ENCODE measurements around the gene FAF1. TPM values are rescaled to one million over a fixed set of nuclear protein-coding genes. Genes with fewer than 3 reads are reported as not detected.

FAF1 gene
- total RNA-seq, 1 donor: 49.6 TPM

DNA sequence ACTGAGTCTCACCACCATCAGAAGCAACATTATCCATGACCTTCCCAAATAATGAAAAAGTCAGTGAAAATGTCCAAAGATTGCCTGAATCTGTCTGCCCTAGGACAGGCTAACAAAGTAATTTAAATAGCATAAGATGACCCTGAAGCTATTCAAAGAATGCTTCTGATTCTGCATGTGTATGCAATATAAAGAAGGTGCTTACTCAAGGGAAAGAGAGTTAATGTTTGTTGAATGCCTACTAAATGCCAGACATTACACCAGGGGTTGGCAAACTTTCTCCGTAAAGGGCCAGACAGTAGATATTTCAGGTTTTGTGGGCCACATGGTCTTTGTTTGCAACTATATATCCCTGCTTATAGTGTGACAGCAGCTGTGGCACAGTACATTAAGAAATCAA, 314.9 kb downstream of the FAF1 start:
- no peaks in the 10 kb centered on the region for H3K27me3 ChIP-seq (ENCODE audit: insufficient read depth, low read length)
- H3K9me3 ChIP-seq (ENCODE audit: low read depth, low read length): no peaks in the 10 kb centered on the region
- H3K4me1 ChIP-seq (ENCODE audit: insufficient read depth, low read length): no peaks in the 10 kb centered on the region
- no peak overlapping the region for H3K4me3 ChIP-seq (ENCODE audit: low read length)

DNA sequence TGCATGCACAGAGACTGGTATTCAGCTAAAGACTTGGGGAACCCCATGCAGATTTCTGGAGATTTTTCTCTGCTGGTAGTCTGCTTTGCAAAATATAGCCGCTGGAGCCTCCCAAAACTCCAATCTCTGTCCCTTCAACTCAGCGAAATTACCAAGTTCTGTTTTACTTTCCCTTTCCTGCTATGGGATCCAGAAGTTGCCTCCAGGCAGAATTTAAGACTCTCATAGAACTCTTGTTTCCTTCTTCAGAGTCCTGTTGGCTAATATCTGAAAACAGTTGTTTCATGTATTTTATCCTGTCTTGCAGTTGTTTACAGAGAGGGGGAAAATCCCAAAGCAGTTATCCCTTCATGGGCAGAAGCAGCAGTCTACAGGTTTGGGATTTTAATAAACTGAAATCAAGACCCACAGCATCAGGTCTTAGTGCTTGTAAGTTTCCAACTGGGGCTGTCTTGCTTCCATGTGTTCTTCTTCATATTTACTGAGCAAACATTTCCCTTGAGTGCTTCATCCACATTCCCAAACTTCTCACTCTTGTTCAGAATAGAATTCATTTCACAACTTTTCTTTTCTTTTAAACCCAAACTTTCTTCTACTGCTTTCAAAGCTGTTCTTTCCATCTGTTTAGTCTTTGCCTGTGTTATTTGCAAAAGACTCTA, 315.5 kb downstream of the FAF1 start:
- no peaks in the 10 kb centered on the region for H3K4me1 ChIP-seq (ENCODE audit: insufficient read depth, low read length)
- H3K9me3 ChIP-seq (ENCODE audit: low read depth, low read length): no peaks in the 10 kb centered on the region

DNA sequence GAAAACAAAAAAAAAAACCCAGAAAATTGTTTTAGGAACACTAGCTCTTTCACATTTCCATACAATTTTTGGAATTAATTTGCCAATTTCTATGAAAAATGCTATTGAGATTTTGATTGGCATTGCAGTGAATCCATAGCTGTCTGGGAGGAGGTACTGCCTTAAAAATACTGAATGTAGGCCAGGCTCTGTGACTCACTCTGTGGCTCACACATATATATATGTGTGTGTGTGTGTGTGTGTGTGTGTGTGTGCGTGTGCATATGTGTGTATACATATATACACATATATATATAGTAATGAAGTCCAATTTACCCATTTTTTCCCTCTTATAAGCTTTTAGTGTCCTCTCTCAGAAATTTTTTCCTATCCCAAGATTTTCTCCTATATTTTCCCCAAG, 322.6 kb downstream of the FAF1 start:
- no peak overlapping the region for H3K4me3 ChIP-seq (ENCODE audit: low read length)
- H3K9me3 ChIP-seq (ENCODE audit: low read depth, low read length): no peaks in the 10 kb centered on the region
- no peaks in the 10 kb centered on the region for H3K4me1 ChIP-seq (ENCODE audit: insufficient read depth, low read length)
- H3K27me3 ChIP-seq (ENCODE audit: insufficient read depth, low read length): no peaks in the 10 kb centered on the region

More for the DNA sequence above, 315.5 kb downstream of the FAF1 start:
- H3K4me3 ChIP-seq (ENCODE audit: low read length): no peak overlapping the region
- H3K27me3 ChIP-seq (ENCODE audit: insufficient read depth, low read length): no peaks in the 10 kb centered on the region

DNA sequence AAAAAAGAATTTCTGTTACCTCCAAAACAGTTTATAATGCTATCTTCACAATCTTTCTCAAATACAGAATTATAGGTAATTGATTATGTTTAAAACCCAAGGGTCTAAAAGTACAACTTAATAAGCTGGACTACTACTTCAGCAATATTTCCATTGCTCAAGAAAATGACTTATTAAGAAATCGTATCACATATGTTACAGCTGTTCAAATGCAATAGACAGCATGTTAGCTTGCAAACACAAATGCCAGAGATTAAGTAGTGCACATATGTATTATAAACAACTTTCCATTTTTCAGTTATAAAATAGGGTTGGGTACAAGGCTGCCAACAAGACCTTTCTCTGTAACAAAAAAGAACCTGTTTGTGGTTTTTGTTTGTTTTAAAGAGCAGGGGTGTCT, 325.8 kb downstream of the FAF1 start:
- no peaks in the 10 kb centered on the region for H3K27me3 ChIP-seq (ENCODE audit: insufficient read depth, low read length)
- no peaks in the 10 kb centered on the region for H3K4me1 ChIP-seq (ENCODE audit: insufficient read depth, low read length)
- H3K4me3 ChIP-seq (ENCODE audit: low read length): no peak overlapping the region
- no peaks in the 10 kb centered on the region for H3K9me3 ChIP-seq (ENCODE audit: low read depth, low read length)

DNA sequence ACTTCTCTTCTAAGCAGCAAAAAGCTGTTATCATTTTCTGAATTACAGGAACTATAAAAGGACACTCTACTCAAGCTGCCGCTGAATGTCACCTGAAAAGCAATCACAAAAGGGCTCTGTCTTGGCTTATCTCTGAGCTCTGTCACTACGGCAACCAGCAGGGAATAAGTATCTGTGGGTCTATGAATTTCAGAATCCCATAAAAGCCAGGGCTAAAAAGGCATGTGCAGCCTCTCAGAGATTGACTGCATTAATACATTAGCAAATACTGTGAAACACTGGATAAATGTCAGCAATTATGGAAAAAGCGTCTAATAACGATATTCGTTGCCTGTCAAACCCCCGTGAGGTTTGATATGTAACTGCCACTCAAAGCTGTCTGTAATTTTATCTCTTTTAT, 326.6 kb downstream of the FAF1 start:
- Histone ChIP-seq H3K4me1 (ENCODE audit: insufficient read depth, low read length) (no peaks in the 10 kb centered on the region), H3K27me3 (ENCODE audit: insufficient read depth, low read length) (no peaks in the 10 kb centered on the region), H3K9me3 (ENCODE audit: low read depth, low read length) (no peaks in the 10 kb centered on the region), H3K4me3 (ENCODE audit: low read length) (no peak overlapping the region)

DNA sequence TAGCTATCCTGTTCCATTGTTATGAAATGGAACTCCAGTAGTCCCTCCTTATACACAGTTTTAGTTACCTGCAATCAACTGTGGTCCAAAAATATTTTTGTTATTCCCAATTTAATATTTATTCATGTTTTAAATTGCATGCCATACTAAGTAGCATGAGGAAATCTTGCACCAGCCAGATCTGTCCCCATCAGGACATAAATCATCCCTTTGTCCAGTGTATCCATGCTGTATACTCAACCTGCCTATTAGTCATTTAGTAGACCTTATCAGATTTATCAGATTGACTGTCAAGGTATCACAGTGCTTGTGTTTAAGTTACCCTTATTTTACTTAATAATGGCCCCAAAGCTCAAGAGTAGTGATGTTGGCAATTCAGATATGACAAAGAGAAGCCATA, 328.9 kb downstream of the FAF1 start:
- Histone ChIP-seq H3K4me1 (ENCODE audit: insufficient read depth, low read length) (no peaks in the 10 kb centered on the region), H3K27me3 (ENCODE audit: insufficient read depth, low read length) (no peaks in the 10 kb centered on the region), H3K4me3 (ENCODE audit: low read length) (no peak overlapping the region), H3K9me3 (ENCODE audit: low read depth, low read length) (no peaks in the 10 kb centered on the region)

DNA sequence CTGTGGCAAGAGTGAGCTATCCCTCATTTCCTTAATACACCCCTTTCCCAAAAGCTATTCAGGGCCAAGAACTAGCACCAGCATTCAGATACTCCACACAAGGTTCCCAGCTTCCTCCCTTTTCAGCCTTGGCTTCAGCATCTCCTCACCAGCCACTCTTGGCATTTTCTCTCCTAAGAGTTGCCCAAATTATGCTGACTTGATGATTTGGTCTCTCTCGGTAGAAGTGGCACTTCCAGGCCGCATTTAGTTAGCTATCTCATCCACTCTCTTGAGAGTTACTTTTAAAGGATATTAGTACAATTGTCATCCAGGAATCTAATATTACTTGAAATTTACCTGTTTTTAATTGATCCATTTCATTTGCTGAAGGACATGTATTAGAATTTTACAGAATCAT, 337.8 kb downstream of the FAF1 start:
- Histone ChIP-seq H3K27me3 (ENCODE audit: insufficient read depth, low read length) (no peaks in the 10 kb centered on the region), H3K4me1 (ENCODE audit: insufficient read depth, low read length) (no peaks in the 10 kb centered on the region), H3K9me3 (ENCODE audit: low read depth, low read length) (no peaks in the 10 kb centered on the region), H3K4me3 (ENCODE audit: low read length) (no peak overlapping the region)

DNA sequence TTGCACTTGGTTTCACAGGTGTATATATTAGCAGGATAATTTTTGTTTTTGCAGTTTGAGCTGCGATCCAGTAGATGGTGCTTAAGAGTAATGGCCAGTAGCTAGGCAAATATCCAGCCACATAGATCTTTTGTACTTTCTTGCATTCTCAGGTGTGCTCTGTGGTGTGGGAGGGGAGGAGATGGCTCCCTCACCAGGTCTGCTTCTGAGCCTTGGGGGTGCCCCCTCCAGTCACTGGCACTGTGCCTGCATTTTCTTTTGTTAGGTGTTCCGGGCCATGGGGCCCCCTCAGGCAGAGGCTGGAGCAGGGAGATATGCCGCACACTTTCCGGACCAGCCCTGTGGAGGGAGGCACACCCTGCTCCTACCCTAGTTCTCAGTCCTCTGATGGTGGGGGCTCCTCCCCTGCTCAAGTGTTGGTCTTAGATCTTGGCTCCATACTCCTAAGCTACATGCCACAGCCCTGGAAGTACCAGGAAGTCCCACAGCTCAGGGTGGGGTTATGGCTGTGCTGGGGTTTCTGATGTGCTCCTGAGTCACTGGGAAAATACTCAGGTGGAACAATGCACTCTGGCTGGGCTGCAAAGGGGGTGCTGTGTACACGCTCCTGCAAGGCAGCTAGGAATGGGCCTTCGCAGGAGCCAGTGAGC, 339.3 kb downstream of the FAF1 start:
- H3K4me1 ChIP-seq (ENCODE audit: insufficient read depth, low read length): no peaks in the 10 kb centered on the region
- no peaks in the 10 kb centered on the region for H3K27me3 ChIP-seq (ENCODE audit: insufficient read depth, low read length)
- H3K4me3 ChIP-seq (ENCODE audit: low read length): no peak overlapping the region
- no peaks in the 10 kb centered on the region for H3K9me3 ChIP-seq (ENCODE audit: low read depth, low read length)

DNA sequence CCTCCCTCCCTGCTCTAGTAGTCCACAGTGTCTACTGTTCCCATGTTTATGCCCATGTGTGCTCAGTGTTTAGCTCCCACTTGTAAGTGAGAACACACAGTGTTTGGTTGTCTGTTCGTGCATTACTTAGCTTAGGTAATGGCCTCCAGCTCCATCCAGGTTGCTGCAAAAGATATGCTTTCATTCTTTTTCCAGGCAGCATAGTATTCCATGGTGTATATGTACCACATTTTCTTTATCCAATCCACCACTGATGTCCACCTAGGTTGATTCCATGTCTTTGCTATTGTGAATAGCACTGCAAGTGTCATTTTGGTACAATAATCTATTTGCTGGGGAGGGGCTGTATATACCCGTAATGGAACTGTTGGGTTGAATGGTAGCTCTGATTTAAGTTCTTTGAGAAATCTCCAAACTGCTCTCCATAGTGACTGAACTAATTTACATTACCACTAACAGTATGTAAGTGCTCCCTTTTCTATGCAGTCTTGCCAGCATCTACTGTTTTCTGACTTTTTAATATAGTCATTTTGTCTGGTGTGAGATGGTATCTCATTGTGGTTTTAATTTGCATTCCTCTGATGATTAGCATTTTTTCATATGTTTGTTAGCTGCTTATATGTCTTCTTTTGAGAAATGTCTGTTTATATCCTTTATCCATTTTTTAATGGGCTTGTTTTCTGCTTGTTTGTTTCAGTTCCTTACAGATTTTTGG, 344.9 kb downstream of the FAF1 start:
- H3K4me3 ChIP-seq (ENCODE audit: low read length): no peak overlapping the region
- no peaks in the 10 kb centered on the region for H3K9me3 ChIP-seq (ENCODE audit: low read depth, low read length)
- no peaks in the 10 kb centered on the region for H3K4me1 ChIP-seq (ENCODE audit: insufficient read depth, low read length)
- H3K27me3 ChIP-seq (ENCODE audit: insufficient read depth, low read length): no peaks in the 10 kb centered on the region

DNA sequence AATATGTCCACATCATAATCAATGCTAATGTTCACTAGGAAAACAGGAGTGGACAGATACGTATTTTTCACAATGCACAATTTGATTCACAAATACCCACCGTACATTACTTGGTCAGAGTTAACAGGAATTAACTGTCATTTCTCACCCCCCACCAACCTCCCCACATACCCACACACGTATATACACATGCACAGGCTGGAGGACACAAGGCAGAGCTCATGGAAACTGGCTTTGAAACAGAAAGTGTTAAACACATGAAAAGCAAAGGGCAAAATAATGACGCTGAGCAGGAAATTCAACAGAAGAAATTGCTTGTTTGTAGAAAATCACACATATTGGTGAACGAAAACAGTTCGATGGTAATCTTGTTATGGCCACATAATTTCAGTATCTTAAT, 348.4 kb downstream of the FAF1 start:
- Histone ChIP-seq H3K4me3 (ENCODE audit: low read length) (no peak overlapping the region), H3K27me3 (ENCODE audit: insufficient read depth, low read length) (no peaks in the 10 kb centered on the region), H3K9me3 (ENCODE audit: low read depth, low read length) (no peaks in the 10 kb centered on the region), H3K4me1 (ENCODE audit: insufficient read depth, low read length) (no peaks in the 10 kb centered on the region)

DNA sequence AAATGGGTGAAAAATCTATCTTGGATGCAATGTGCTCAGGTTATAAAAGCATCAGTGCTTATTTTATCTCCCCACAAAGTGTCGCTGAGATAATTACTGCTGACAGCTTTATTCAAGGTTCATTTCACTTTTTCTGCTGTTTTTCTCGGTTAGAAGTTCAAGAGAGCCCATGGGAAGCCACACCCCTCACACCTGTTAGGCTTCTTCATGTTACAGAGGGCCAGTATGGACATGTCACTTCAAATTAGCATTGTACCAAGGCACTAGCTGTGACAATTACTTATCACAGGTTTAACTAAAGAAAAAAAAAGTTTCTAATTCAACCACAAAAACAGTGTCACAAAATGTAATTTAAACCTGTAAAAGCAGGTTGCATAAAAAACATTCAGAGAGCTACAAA, 349.5 kb downstream of the FAF1 start:
- Histone ChIP-seq H3K4me1 (ENCODE audit: insufficient read depth, low read length) (no peaks in the 10 kb centered on the region), H3K9me3 (ENCODE audit: low read depth, low read length) (no peaks in the 10 kb centered on the region), H3K4me3 (ENCODE audit: low read length) (no peak overlapping the region), H3K27me3 (ENCODE audit: insufficient read depth, low read length) (no peaks in the 10 kb centered on the region)

DNA sequence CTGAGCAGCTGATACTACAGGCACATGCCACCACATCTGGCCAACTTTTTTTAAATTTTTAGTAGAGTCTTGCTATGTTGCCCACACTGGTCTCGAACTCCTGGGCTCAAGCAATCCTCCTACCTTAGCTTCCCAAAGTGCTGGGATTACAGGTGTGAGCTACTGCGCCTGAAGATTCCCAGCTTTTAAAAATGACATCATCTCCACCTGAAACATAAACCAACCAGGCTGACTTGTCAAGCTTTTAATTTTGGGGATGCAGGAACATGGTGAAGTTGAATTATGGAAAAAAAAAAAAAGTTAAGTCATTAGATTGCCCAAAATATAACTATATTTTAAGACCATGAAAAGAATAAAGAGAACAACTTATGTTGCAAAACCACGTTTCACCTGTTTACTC, 350.6 kb downstream of the FAF1 start:
- no peaks in the 10 kb centered on the region for H3K27me3 ChIP-seq (ENCODE audit: insufficient read depth, low read length)
- no peak overlapping the region for H3K4me3 ChIP-seq (ENCODE audit: low read length)
- H3K4me1 ChIP-seq (ENCODE audit: insufficient read depth, low read length): no peaks in the 10 kb centered on the region
- H3K9me3 ChIP-seq (ENCODE audit: low read depth, low read length): no peaks in the 10 kb centered on the region

DNA sequence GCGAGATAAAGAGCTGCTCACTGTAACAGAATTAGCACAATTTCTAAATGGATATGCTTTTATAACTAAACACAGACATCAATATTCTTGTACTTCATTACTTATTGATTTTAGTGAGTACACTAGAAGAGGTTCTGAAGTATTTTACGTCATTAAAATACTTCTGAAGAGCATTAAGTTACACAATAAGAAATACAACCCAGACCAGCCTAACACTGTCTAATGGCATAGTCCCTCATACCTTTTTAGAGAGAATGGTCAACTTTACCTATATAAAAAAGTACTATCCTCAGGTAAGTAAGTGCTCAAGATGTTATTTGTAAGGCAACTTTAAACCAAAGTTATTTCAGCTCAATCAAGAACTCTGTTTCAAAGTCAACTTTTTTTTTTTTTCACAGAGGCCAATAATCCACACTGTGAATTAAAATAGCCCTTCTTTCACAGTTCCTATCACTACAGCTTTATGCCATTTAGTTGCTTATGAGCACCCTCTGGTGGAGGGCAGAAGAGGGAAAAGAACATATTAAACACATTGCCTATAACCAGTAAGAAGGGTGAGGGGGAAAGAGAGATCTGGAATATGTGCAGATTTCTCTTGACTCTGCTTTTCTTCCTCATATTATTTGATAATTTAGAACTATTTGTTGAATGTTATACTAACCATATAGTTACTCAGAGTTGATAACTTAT, 354.7 kb downstream of the FAF1 start:
- H3K4me1 ChIP-seq (ENCODE audit: insufficient read depth, low read length): no peaks in the 10 kb centered on the region
- H3K4me3 ChIP-seq (ENCODE audit: low read length): no peak overlapping the region
- no peaks in the 10 kb centered on the region for H3K27me3 ChIP-seq (ENCODE audit: insufficient read depth, low read length)
- H3K9me3 ChIP-seq (ENCODE audit: low read depth, low read length): no peaks in the 10 kb centered on the region

DNA sequence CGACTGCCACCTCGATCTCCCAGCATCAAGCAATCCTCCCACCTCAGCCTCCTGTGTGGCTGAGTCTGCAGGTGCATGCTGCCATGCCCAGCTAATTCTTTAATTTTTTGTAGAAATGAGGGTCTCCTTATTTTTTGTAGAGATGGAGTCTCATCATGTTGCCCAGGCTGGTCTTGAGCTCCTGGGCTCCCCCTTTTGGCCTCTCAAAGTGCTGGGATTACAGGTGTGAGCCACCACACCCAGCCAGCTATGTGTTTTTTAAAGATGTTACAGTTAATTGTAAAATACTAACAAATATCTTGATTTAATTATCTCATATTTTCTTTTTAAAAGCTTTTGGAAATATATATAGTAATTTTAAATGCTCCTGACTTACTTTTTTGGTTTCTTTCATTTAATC, 355.5 kb downstream of the FAF1 start:
- Histone ChIP-seq H3K27me3 (ENCODE audit: insufficient read depth, low read length) (no peaks in the 10 kb centered on the region), H3K4me1 (ENCODE audit: insufficient read depth, low read length) (no peaks in the 10 kb centered on the region), H3K9me3 (ENCODE audit: low read depth, low read length) (no peaks in the 10 kb centered on the region), H3K4me3 (ENCODE audit: low read length) (no peak overlapping the region)

Measured in mononuclear cell (primary cell).